CD8-positive, alpha-beta memory T cell (primary cell): ENCODE results near the gene IFTAP. TPM values are rescaled to one million over a fixed set of nuclear protein-coding genes. Genes with fewer than 3 reads are reported as not detected.
A peak's percentile ranks its signal among the peaks of the same experiment; 100 is the strongest.

Experiments
- CTCF ChIA-PET: fragments of 350-600 bp; sonication (Branson Sonifier 250); formaldehyde crosslinking; loops from one replicate; lab custom pipeline; 2021; ENCODE audit warnings: antibody characterized with exemption; lab: Charles Lee
- POLR2A ChIA-PET: fragments of 350-600 bp; sonication (Branson Sonifier 250); formaldehyde crosslinking; loops from one replicate; lab custom pipeline; 2021; ENCODE audit warnings: antibody characterized with exemption; lab: Charles Lee
- DNase-seq, 5 donors: peaks; one replicate each; pipeline versions ENCODE4 v3.0.0 to v3.0.0-alpha.2; 2020 to 2022; ENCODE audit warnings: mixed read lengths in 1 of 5
- H3K27ac ChIP-seq: one replicate; pipeline ENCODE4 v1.7.0; 2013; ENCODE audit warnings: low read depth, mild to moderate bottlenecking, low read length, moderate library complexity
- H3K27me3 ChIP-seq: 2 replicates; pipeline ENCODE4 v1.7.0; 2013; ENCODE audit warnings: low read length, mild to moderate bottlenecking; ENCODE audit not compliant: insufficient read depth, poor library complexity, severe bottlenecking
- H3K36me3 ChIP-seq: 2 replicates; pipeline ENCODE4 v1.7.0; 2013; ENCODE audit warnings: mild to moderate bottlenecking, low read length, moderate library complexity; ENCODE audit not compliant: insufficient read depth
- H3K4me1 ChIP-seq: 2 replicates; pipeline ENCODE4 v1.7.0; 2013; ENCODE audit warnings: mild to moderate bottlenecking, low read length, moderate library complexity; ENCODE audit not compliant: insufficient read depth
- H3K4me3 ChIP-seq: 2 replicates; pipeline ENCODE4 v1.7.0; 2013; ENCODE audit warnings: mild to moderate bottlenecking, low read length
- H3K9me3 ChIP-seq: 2 replicates; pipeline ENCODE4 v1.7.0; 2013; ENCODE audit warnings: mild to moderate bottlenecking, low read length
- H3K27ac Mint-ChIP-seq, 8 donors: one replicate each; pipeline ENCODE4 v1.8.0; 2020 to 2021; ENCODE audit warnings: mixed read lengths in 8 of 8, mild to moderate bottlenecking in 6 of 8, inconsistent platforms in 3 of 8, moderate library complexity in 3 of 8
- H3K27me3 Mint-ChIP-seq, 2 donors: one replicate each; pipeline ENCODE4 v1.8.0; 2020 to 2021; ENCODE audit warnings: mixed read lengths in 2 of 2, mild to moderate bottlenecking in 1 of 2, moderate library complexity in 1 of 2
- H3K36me3 Mint-ChIP-seq, 3 donors: one replicate each; pipeline ENCODE4 v1.8.0; 2020 to 2021; ENCODE audit warnings: mixed read lengths in 3 of 3, inconsistent platforms in 1 of 3, mild to moderate bottlenecking in 1 of 3
- H3K4me1 Mint-ChIP-seq, 3 donors: one replicate each; pipeline ENCODE4 v1.8.0; 2020 to 2021; ENCODE audit warnings: mixed read lengths in 3 of 3, inconsistent platforms in 1 of 3, mild to moderate bottlenecking in 1 of 3
- H3K4me3 Mint-ChIP-seq, 7 donors: one replicate each; pipeline ENCODE4 v1.8.0; 2020 to 2021; ENCODE audit warnings: mixed read lengths in 7 of 7, mild to moderate bottlenecking in 6 of 7, moderate library complexity in 4 of 7, inconsistent platforms in 2 of 7
- H3K9me3 Mint-ChIP-seq, 5 donors: one replicate each; pipeline ENCODE4 v1.8.0; 2020 to 2022; ENCODE audit warnings: mixed read lengths in 5 of 5, mild to moderate bottlenecking in 3 of 5, moderate library complexity in 2 of 5, inconsistent platforms in 1 of 5
- polyA plus RNA-seq: library from polyadenylated mRNA; unstranded; fragments of 300-500 nt; fragmentation: Illumina TruSeq; gene quantifications from one replicate; pipeline ENCODE4 v1.2.3, GENCODE V29; 2021
- total RNA-seq, 2 experiments: library from RNA; stranded (reverse); gene quantifications; one replicate each; pipeline ENCODE4 v1.2.3, GENCODE V29; 2021

The IFTAP gene
- total and polyA plus RNA-seq, 3 experiments from 2014 or later, result 4.1 to 6.0 (median 5.7) TPM

GRCh38 chr11:36617543-36618362 lies 23.5 kb downstream of the IFTAP start:
- H3K9me3 ChIP-seq, result no peaks in the 10 kb centered on the region
- Mint-ChIP-seq H3K27me3 (peaks cover 8 to 22% of the 10 kb centered on the region in 2 donors), H3K27ac (no peak overlapping the region), H3K4me3 (no peak overlapping the region), H3K9me3 (no peaks in the 10 kb centered on the region), H3K4me1 (peaks cover 1 to 12% (median 5%) of the 10 kb centered on the region in 3 donors), H3K36me3 (no peaks in the 10 kb centered on the region)
- H3K27ac ChIP-seq, result no peak overlapping the region
- H3K4me3 ChIP-seq, result no peak overlapping the region
- H3K27me3 ChIP-seq, result peaks cover 4% of the 10 kb centered on the region
- no peak for DNase-seq
- no peaks in the 10 kb centered on the region for H3K4me1 ChIP-seq
- ChIA-PET POLR2A (no interaction called here), CTCF (no interaction called here)
- H3K36me3 ChIP-seq, result no peaks in the 10 kb centered on the region

GRCh38 chr11:36618363-36619047 lies 24.2 kb downstream of the IFTAP start:
- H3K4me3 Mint-ChIP-seq, result peak overlapping the region in 1 of 7 donors; percentile 1
- ChIA-PET POLR2A (no interaction called here), CTCF (interaction anchor here (1.1 kb wide), 1 partner anchor 9 kb away, joined by 4 read pairs; no protein-coding TSS in a partner anchor)
- Histone ChIP-seq H3K36me3 (no peaks in the 10 kb centered on the region), H3K27me3 (peaks cover 4% of the 10 kb centered on the region), H3K27ac (no peak overlapping the region), H3K4me3 (no peak overlapping the region), H3K9me3 (no peaks in the 10 kb centered on the region), H3K4me1 (no peaks in the 10 kb centered on the region)
- no peak for DNase-seq
- peaks cover 8 to 22% of the 10 kb centered on the region in 2 donors for H3K27me3 Mint-ChIP-seq
- no peak overlapping the region for H3K27ac Mint-ChIP-seq
- peaks cover 1 to 12% (median 5%) of the 10 kb centered on the region in 3 donors for H3K4me1 Mint-ChIP-seq
- H3K9me3 Mint-ChIP-seq, result no peaks in the 10 kb centered on the region
- H3K36me3 Mint-ChIP-seq, result no peaks in the 10 kb centered on the region

GRCh38 chr11:36619502-36619901 lies 25.2 kb downstream of the IFTAP start:
- Mint-ChIP-seq H3K27me3 (peaks cover 9 to 26% of the 10 kb centered on the region in 2 donors), H3K4me1 (peaks cover 1 to 12% (median 5%) of the 10 kb centered on the region in 3 donors), H3K36me3 (no peaks in the 10 kb centered on the region), H3K4me3 (no peak overlapping the region), H3K9me3 (no peaks in the 10 kb centered on the region), H3K27ac (no peak overlapping the region)
- CTCF ChIA-PET, result interaction anchor here (1.1 to 1.6 kb wide), 2 partner anchors 8 to 55 kb away, joined by 4 read pairs; no protein-coding TSS in a partner anchor
- no peak for DNase-seq
- Histone ChIP-seq H3K36me3 (no peaks in the 10 kb centered on the region), H3K4me1 (no peaks in the 10 kb centered on the region), H3K9me3 (no peaks in the 10 kb centered on the region), H3K27ac (no peak overlapping the region), H3K27me3 (peaks cover 4% of the 10 kb centered on the region), H3K4me3 (no peak overlapping the region)
- POLR2A ChIA-PET, result no interaction called here

- no peak overlapping the region for H3K4me3 ChIP-seq
- no peak for DNase-seq
- no peaks in the 10 kb centered on the region for H3K9me3 ChIP-seq
- peaks cover 4% of the 10 kb centered on the region for H3K27me3 ChIP-seq
- no peaks in the 10 kb centered on the region for H3K9me3 Mint-ChIP-seq
- H3K4me1 ChIP-seq, result no peaks in the 10 kb centered on the region
- H3K36me3 ChIP-seq, result no peaks in the 10 kb centered on the region
- CTCF ChIA-PET, result interaction anchor here (1.6 kb wide), 1 partner anchor 56 kb away, joined by 4 read pairs; no protein-coding TSS in a partner anchor
- H3K27ac Mint-ChIP-seq, result no peak overlapping the region
- peaks cover 11 to 28% of the 10 kb centered on the region in 2 donors for H3K27me3 Mint-ChIP-seq
- POLR2A ChIA-PET, result no interaction called here
- H3K36me3 Mint-ChIP-seq, result no peaks in the 10 kb centered on the region
- no peak overlapping the region for H3K27ac ChIP-seq
- H3K4me3 Mint-ChIP-seq, result no peak overlapping the region
- H3K4me1 Mint-ChIP-seq, result peaks cover 1 to 12% (median 5%) of the 10 kb centered on the region in 3 donors
Observed at GRCh38 chr11:36620246-36620645, 25.9 kb downstream of the IFTAP start.

- Mint-ChIP-seq H3K36me3 (no peaks in the 10 kb centered on the region), H3K9me3 (no peaks in the 10 kb centered on the region), H3K27me3 (peaks cover 12 to 37% of the 10 kb centered on the region in 2 donors), H3K4me1 (peaks cover 1 to 12% (median 5%) of the 10 kb centered on the region in 3 donors), H3K27ac (no peak overlapping the region), H3K4me3 (no peak overlapping the region)
- ChIA-PET POLR2A (no interaction called here), CTCF (interaction anchor here (1.4 kb wide), 1 partner anchor 58 kb away, joined by 3 read pairs; no protein-coding TSS in a partner anchor)
- Histone ChIP-seq H3K36me3 (no peaks in the 10 kb centered on the region), H3K27ac (no peak overlapping the region), H3K4me3 (no peak overlapping the region), H3K9me3 (no peaks in the 10 kb centered on the region), H3K4me1 (no peaks in the 10 kb centered on the region), H3K27me3 (peaks cover 4% of the 10 kb centered on the region)
- DNase-seq, result no peak
Observed at GRCh38 chr11:36622431-36623136, 28.3 kb downstream of the IFTAP start.

- Mint-ChIP-seq H3K4me1 (peaks cover 1 to 11% (median 3%) of the 10 kb centered on the region in 3 donors), H3K27ac (no peak overlapping the region), H3K9me3 (no peaks in the 10 kb centered on the region), H3K27me3 (peaks cover 12 to 40% of the 10 kb centered on the region in 2 donors), H3K36me3 (no peaks in the 10 kb centered on the region), H3K4me3 (no peak overlapping the region)
- H3K4me1 ChIP-seq, result no peaks in the 10 kb centered on the region
- DNase-seq, result no peak
- no peaks in the 10 kb centered on the region for H3K36me3 ChIP-seq
- no peak overlapping the region for H3K27ac ChIP-seq
- no peak overlapping the region for H3K4me3 ChIP-seq
- no peaks in the 10 kb centered on the region for H3K9me3 ChIP-seq
- H3K27me3 ChIP-seq, result peaks cover under 1% of the 10 kb centered on the region
- POLR2A ChIA-PET, result no interaction called here
- CTCF ChIA-PET, result interaction anchor here (1.4 kb wide), 1 partner anchor 59 kb away, joined by 3 read pairs; no protein-coding TSS in a partner anchor
Observed at GRCh38 chr11:36623494-36623893, 29.2 kb downstream of the IFTAP start.

GRCh38 chr11:36627006-36627405 lies 32.7 kb downstream of the IFTAP start:
- ChIA-PET POLR2A (no interaction called here), CTCF (no interaction called here)
- no peak overlapping the region for H3K4me3 Mint-ChIP-seq
- no peaks in the 10 kb centered on the region for H3K4me1 ChIP-seq
- H3K36me3 Mint-ChIP-seq, result no peaks in the 10 kb centered on the region
- no peaks in the 10 kb centered on the region for H3K27me3 ChIP-seq
- DNase-seq, result no peak
- H3K36me3 ChIP-seq, result no peaks in the 10 kb centered on the region
- no peak overlapping the region for H3K4me3 ChIP-seq
- no peaks in the 10 kb centered on the region for H3K9me3 ChIP-seq
- H3K27me3 Mint-ChIP-seq, result peaks cover 10 to 31% of the 10 kb centered on the region in 2 donors
- no peak overlapping the region for H3K27ac ChIP-seq
- no peak overlapping the region for H3K27ac Mint-ChIP-seq
- no peaks in the 10 kb centered on the region for H3K9me3 Mint-ChIP-seq
- peaks cover 0 to 2% (median 0%) of the 10 kb centered on the region in 3 donors for H3K4me1 Mint-ChIP-seq
